ENCODE measurements around the gene MRTFB. TPM values are rescaled to one million over a fixed set of nuclear protein-coding genes. Genes with fewer than 3 reads are reported as not detected.

MRTFB gene
- total and polyA plus RNA-seq, 2 of the 13 experiments (the other 11 are each of a cell fraction or from before 2014, with no cell fraction given), result 11.4 to 14.0 TPM

DNA sequence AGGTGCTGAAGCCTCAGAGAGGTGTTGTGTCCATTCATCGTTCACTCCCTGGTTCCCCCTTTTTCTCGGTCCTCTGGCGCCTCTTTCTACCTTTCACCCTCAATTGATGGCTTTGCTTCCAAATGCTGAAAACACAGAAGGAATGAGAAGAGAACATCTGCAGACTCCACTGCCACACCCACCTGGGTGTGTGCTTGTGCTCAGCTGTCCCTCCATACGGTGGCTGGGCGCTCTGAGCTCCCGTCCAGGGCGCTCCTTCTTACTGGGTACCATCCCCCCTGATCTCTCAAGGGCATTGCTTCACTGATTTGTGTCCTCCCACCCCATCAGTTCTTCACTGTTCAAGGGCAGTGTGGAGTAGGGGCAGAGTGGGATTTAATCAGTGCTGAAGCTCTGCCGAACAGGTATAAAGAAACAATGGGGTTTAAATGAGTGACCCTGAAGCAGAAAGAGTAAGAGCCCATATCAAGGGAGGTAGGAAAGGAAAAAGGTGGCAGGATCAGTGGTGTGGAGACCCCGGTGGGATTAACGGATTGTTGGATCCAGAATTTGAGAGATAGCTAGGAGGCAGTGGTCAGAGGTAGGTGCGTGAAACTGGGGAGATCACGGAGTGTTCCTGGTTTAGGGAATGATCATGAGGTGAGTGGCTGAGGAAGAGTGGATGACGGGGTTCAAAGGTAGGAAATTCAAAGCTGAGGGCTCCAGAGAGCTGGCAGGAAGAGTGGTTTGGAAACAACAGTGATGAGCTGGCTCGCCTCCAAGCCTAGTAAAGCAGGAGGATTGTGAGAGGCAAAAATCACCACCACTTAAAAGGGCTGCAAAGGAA lies 40.8 kb downstream of the MRTFB start:
- Histone ChIP-seq H3K9me3 (ENCODE audit: low read length) (no peaks in the 10 kb centered on the region), H3K79me2 (ENCODE audit: insufficient read depth, low read length) (peaks cover 32% of the 10 kb centered on the region), H3K4me3 (replicated peaks in 1 of 3; ENCODE audit: insufficient read depth in 1 of 3, low read depth in 2 of 3, low read length in 3 of 3) (no peak overlapping the region; a peak in 1 of 6 replicates), H3K9ac (ENCODE audit: insufficient read depth, low read depth, low read length) (peak overlapping the region; percentile 19; the same call in 1 of the 2 replicates), H3K36me3 (replicated peaks in 1 of 2; ENCODE audit: control insufficient read depth in 1 of 2, insufficient read depth in 2 of 2, low read length in 2 of 2) (no peaks in the 10 kb centered on the region), H3K4me1 (ENCODE audit: insufficient read depth, low read length) (peaks cover 52% of the 10 kb centered on the region), H2AFZ (ENCODE audit: low read length) (no peak overlapping the region), H3K27ac (ENCODE audit: extremely low read length, insufficient read depth, low read length) (peak overlapping the region; percentile 53), H3K27me3 (ENCODE audit: control insufficient read depth in 1 of 2, insufficient read depth in 2 of 2, low read length in 2 of 2) (no peaks in the 10 kb centered on the region), H4K20me1 (ENCODE audit: insufficient read depth, low read length) (no peaks in the 10 kb centered on the region; the same call in 1 of the 2 replicates), H3K4me2 (ENCODE audit: low read depth, low read length) (peak overlapping the region; percentile 32; the same call in 1 of the 2 replicates)
- ChIA-PET POLR2A (interaction anchor here (1.1 kb wide), 1 partner anchor 11 kb away, joined by 3 read pairs; no protein-coding TSS in a partner anchor), CTCF (ENCODE audit: low intra/inter-chr PET ratio, low total read pairs) (no interaction called here)
- peak; percentile 90 for ATAC-seq
- peak; percentile 58 for DNase-seq (ENCODE audit: low spot score)
- no peak for FAIRE-seq
- in situ Hi-C loops (cut with HindIII; ENCODE audit: extremely low pct_ligation_motif_present, low pct_unique_long_range_greater_than_20kb) (no loop called here), intact Hi-C loops (cut with micrococcal nuclease; ENCODE audit: unreplicated experiment) (no loop called here)
- no TSS peak for BruUV-seq (replicated peaks)
- WGBS (ENCODE audit: low lambda C conversion rate), result 82% methylated on average over 14 of the region's 14 CpGs
- TF ChIP-seq ZNF670 (CRISPR knock-in tag; IDR thresholded peaks at IDR 0.05; ENCODE audit: borderline replicate concordance) (no peak), KAT7 (CRISPR knock-in tag; IDR thresholded peaks at IDR 0.05; ENCODE audit: borderline replicate concordance) (no peak), CCAR2 (optimal IDR thresholded peaks at IDR 0.05; ENCODE audit: low read depth, low read length) (no peak), MNT (IDR thresholded peaks at IDR 0.05) (no peak), ZBTB49 (CRISPR knock-in tag; IDR thresholded peaks at IDR 0.05; ENCODE audit: borderline replicate concordance) (0 out of 2 replicates have a peak, but pooled peaks have one; percentile 32), REPIN1 (CRISPR knock-in tag; IDR thresholded peaks at IDR 0.05; ENCODE audit: borderline replicate concordance, low read depth) (no peak), MAFG (CRISPR knock-in tag; IDR thresholded peaks at IDR 0.05) (no peak), JARID2 (CRISPR knock-in tag; IDR thresholded peaks at IDR 0.05; ENCODE audit: insufficient replicate concordance) (peak; percentile 54), EP300 (IDR thresholded peaks at IDR 0.05; ENCODE audit: low read depth in 2 of 2, low read length in 2 of 2) (no peak), EP300 (CRISPR knock-in tag; IDR thresholded peaks at IDR 0.05; ENCODE audit: borderline replicate concordance) (no peak), FOXM1 (CRISPR knock-in tag; IDR thresholded peaks at IDR 0.05) (no peak), BHLHE40 (IDR thresholded peaks at IDR 0.05; ENCODE audit: low read length) (no peak), SATB2 (CRISPR knock-in tag; IDR thresholded peaks at IDR 0.05) (no peak), ZNF891 (CRISPR knock-in tag; IDR thresholded peaks at IDR 0.05) (no peak), ZNF431 (CRISPR knock-in tag; IDR thresholded peaks at IDR 0.05; ENCODE audit: borderline replicate concordance, low read depth) (no peak), ZNF44 (CRISPR knock-in tag; IDR thresholded peaks at IDR 0.05) (0 out of 2 replicates have a peak, but pooled peaks have one; percentile 49), ZSCAN9 (CRISPR knock-in tag; IDR thresholded peaks at IDR 0.05; ENCODE audit: borderline replicate concordance) (no peak), ZNF501 (CRISPR knock-in tag; IDR thresholded peaks at IDR 0.05) (peak; percentile 62), HBP1 (CRISPR knock-in tag; IDR thresholded peaks at IDR 0.05; ENCODE audit: low read depth) (no peak)

Data from HepG2 (cell line).